B cell (primary cell): Measurements from ENCODE around the gene SCO2. TPM values are rescaled to one million over a fixed set of nuclear protein-coding genes. Genes with fewer than 3 reads are reported as not detected.

Experiments used
- ATAC-seq: fragments of 200-7000 bp; cut with Tn5 transposase; one replicate; pipeline ENCODE4 v1.10.0; 2021; ENCODE audit warnings: low read depth, mild to moderate bottlenecking, moderate number of reproducible peaks, moderate library complexity
- CTCF ChIA-PET: fragments of 350-600 bp; sonication (Branson Sonifier 250); formaldehyde crosslinking; loops from one replicate; lab custom pipeline; 2021; ENCODE audit warnings: antibody characterized with exemption, inconsistent platforms; lab: Charles Lee
- POLR2A ChIA-PET: fragments of 350-600 bp; sonication (Branson Sonifier 250); formaldehyde crosslinking; loops from one replicate; lab custom pipeline; 2021; ENCODE audit warnings: antibody characterized with exemption; lab: Charles Lee
- DNase-seq: peaks from one replicate; pipeline ENCODE4 v3.0.0; 2013
- H2AFZ ChIP-seq: 2 replicates; pipeline ENCODE4 v1.6.1; 2012; ENCODE audit warnings: mild to moderate bottlenecking, low read depth, low read length; ENCODE audit not compliant: insufficient read depth, poor library complexity, severe bottlenecking
- H3K27ac ChIP-seq, 2 donors: 1 replicate in 1 of 2; 2 replicates in 1 of 2; pipeline ENCODE4 v1.5.1; 2012 to 2013; ENCODE audit warnings: low read length in 2 of 2, mild to moderate bottlenecking in 2 of 2, moderate library complexity in 1 of 2
- H3K27me3 ChIP-seq, 4 experiments: fragments of 200-600 bp in 1 of 4; sonication (generic) in 1 of 4; replicated peaks in 1 of 4; 1 replicate in 2 of 4; 2 replicates in 2 of 4; pipeline versions ENCODE4 v1.6.1 to v1.7.0; 2013 to 2016; ENCODE audit warnings: low read length in 3 of 4, mild to moderate bottlenecking in 2 of 4, mixed read lengths in 1 of 4, moderate library complexity in 1 of 4; ENCODE audit not compliant: insufficient read depth in 4 of 4, control insufficient read depth in 3 of 4; ENCODE audit errors: control extremely low read depth in 1 of 4
- H3K36me3 ChIP-seq, 2 experiments: replicated peaks in 1 of 2; 1 replicate in 1 of 2; 2 replicates in 1 of 2; pipeline versions ENCODE4 v1.6.1 to v1.7.1; 2013; ENCODE audit warnings: low read length in 1 of 2; ENCODE audit not compliant: insufficient read depth in 2 of 2, control insufficient read depth in 1 of 2; ENCODE audit errors: control extremely low read depth in 1 of 2, extremely low read depth in 1 of 2
- H3K4me1 ChIP-seq, 2 donors: fragments of 200-600 bp in 1 of 2; sonication (generic) in 1 of 2; 1 replicate in 1 of 2; 2 replicates in 1 of 2; pipeline versions ENCODE4 v1.5.1 to v1.6.1; 2013 to 2017; ENCODE audit warnings: low read length in 2 of 2; ENCODE audit not compliant: control insufficient read depth in 2 of 2, insufficient read depth in 2 of 2
- H3K4me2 ChIP-seq: replicated peaks from 2 replicates; pipeline ENCODE3; 2012; ENCODE audit warnings: mild to moderate bottlenecking, low read depth, low read length; ENCODE audit not compliant: poor library complexity, severe bottlenecking
- H3K4me3 ChIP-seq, 5 experiments: fragments of 200-600 bp in 1 of 5; sonication (generic) in 1 of 5; 1 replicate in 3 of 5; 2 replicates in 2 of 5; pipeline versions ENCODE4 v1.5.1 to v1.7.0; 2011 to 2016; ENCODE audit warnings: low read length in 4 of 5, mild to moderate bottlenecking in 4 of 5, low read depth in 2 of 5, control low read depth in 1 of 5, moderate library complexity in 1 of 5; ENCODE audit not compliant: insufficient read depth in 1 of 5; ENCODE audit errors: control extremely low read depth in 1 of 5, extremely low read depth in 1 of 5
- H3K79me2 ChIP-seq: fragments of 200-600 bp; sonication (generic); one replicate; pipeline ENCODE4 v1.6.0; 2016; ENCODE audit warnings: low read length; ENCODE audit not compliant: control insufficient read depth, insufficient read depth
- H3K9ac ChIP-seq: fragments of 200-600 bp; sonication (generic); 2 replicates; pipeline ENCODE4 v1.6.1; 2017; ENCODE audit warnings: mild to moderate bottlenecking, low read length, moderate library complexity
- H3K9me3 ChIP-seq, 3 donors: one replicate each; pipeline versions ENCODE4 v1.6.1 to v1.7.1; 2013; ENCODE audit warnings: low read length in 2 of 3; ENCODE audit not compliant: control insufficient read depth in 2 of 3, insufficient read depth in 1 of 3; ENCODE audit errors: control extremely low read depth in 1 of 3
- H4K20me1 ChIP-seq: 2 replicates; pipeline ENCODE4 v1.6.0; 2012; ENCODE audit warnings: mild to moderate bottlenecking, low read length; ENCODE audit not compliant: insufficient read depth, control insufficient read depth, poor library complexity, severe bottlenecking
- H3K27ac Mint-ChIP-seq: one replicate; pipeline ENCODE4 v1.8.0; 2021; ENCODE audit warnings: mixed read lengths
- H3K27me3 Mint-ChIP-seq: one replicate; pipeline ENCODE4 v1.8.0; 2021; ENCODE audit warnings: mixed read lengths
- H3K4me1 Mint-ChIP-seq: one replicate; pipeline ENCODE4 v1.8.0; 2021; ENCODE audit warnings: mixed read lengths
- H3K4me3 Mint-ChIP-seq: one replicate; pipeline ENCODE4 v1.8.0; 2021; ENCODE audit warnings: mixed read lengths
- H3K9me3 Mint-ChIP-seq: one replicate; pipeline ENCODE4 v1.8.0; 2022; ENCODE audit warnings: mixed read lengths; ENCODE audit not compliant: insufficient read depth
- CTCF ChIP-seq: fragments of 200-600 bp; IDR thresholded peaks from one replicate; pipeline ENCODE4 v1.8.0; 2022; ENCODE audit warnings: antibody characterized with exemption, mild to moderate bottlenecking
- EZH2 ChIP-seq: IDR thresholded peaks from 2 replicates; pipeline ENCODE4 v1.6.1; 2012; ENCODE audit warnings: borderline replicate concordance, low read depth, mild to moderate bottlenecking, moderate library complexity, low read length; ENCODE audit not compliant: insufficient read depth, poor library complexity, severe bottlenecking
- WGBS: methylation state at CpG from one replicate; pipeline ENCODE4 v1.1.5; 2013; ENCODE audit warnings: missing lambda C conversion rate; ENCODE audit not compliant: insufficient coverage; 5-methylcytosine and 5-hydroxymethylcytosine counted together
- intact Hi-C: fragments of 100-400 bp; cut with micrococcal nuclease; formaldehyde crosslinking; loops from one replicate; pipeline ENCODE4 v1.10.0; 2022
- polyA minus RNA-seq: library from RNA; depleted of rRNA, polyadenylated mRNA; stranded (reverse); fragments of >200 nt; gene quantifications from 2 replicates; pipeline ENCODE4 v1.2.3, GENCODE V29; 2012
- polyA plus RNA-seq: library from polyadenylated mRNA; depleted of rRNA; stranded (reverse); fragments of >200 nt; gene quantifications from 2 replicates; pipeline ENCODE4 v1.2.3, GENCODE V29; 2012
- total RNA-seq, 2 donors: library from RNA; stranded (reverse); fragments of 120-200 nt in 1 of 2; gene quantifications; 1 replicate in 1 of 2; 2 replicates in 1 of 2; pipeline versions ENCODE4 v1.2.3 to v1.2.4, GENCODE V29; 2013 to 2022

Gene SCO2
- 1.1 TPM in 2 replicates for total RNA-seq
- 2.5 TPM for total RNA-seq (2013)
- polyA plus RNA-seq = 14.2 and 15.4 TPM in 2 replicates
- polyA minus RNA-seq = 0.86 and 8.6 TPM in 2 replicates

- peaks cover 0 to 31% of the 10 kb centered on the region in 2 experiments for H3K36me3 ChIP-seq
- H3K27ac ChIP-seq = peak within 1 kb of the TSS; percentile 83 to 90
- H3K4me1 ChIP-seq = peaks cover 16 to 50% of the 10 kb centered on the region in 2 donors
- peaks cover 27% of the 10 kb centered on the region for H4K20me1 ChIP-seq
- Mint-ChIP-seq H3K27ac (peak within 1 kb of the TSS; percentile 91), H3K4me3 (peak within 1 kb of the TSS; percentile 90), H3K9me3 (no peaks in the 10 kb centered on the region), H3K4me1 (peaks cover 34% of the 10 kb centered on the region), H3K27me3 (no peaks in the 10 kb centered on the region)
- no peaks in the 10 kb centered on the region for H3K27me3 ChIP-seq
- WGBS = under 1% methylated on average over 84 of the region's 84 CpGs
- peak within 1 kb of the TSS; percentile 4 to 82 (median 69) for H3K4me3 ChIP-seq
- H3K9me3 ChIP-seq = peaks cover 0 to 8% (median 0%) of the 10 kb centered on the region in 3 donors
- intact Hi-C loops = loop anchor here (1.0 to 5.0 kb wide), 5 partner anchors 17 to 280 kb away; partner anchors contain the start of genes CHKB, NCAPH2 and TUBGCP6
- ChIA-PET CTCF (interaction anchor here (0.6 to 5.5 kb wide), 46 partner anchors 10 to 334 kb away, joined by 3 to 81 read pairs (median 5); partner anchors contain the start of genes ADM2, ARSA, CHKB and HDAC10), POLR2A (interaction anchor here (0.6 to 5.4 kb wide), 20 partner anchors 9 to 335 kb away, joined by 3 to 104 read pairs (median 8); partner anchors contain the start of genes CHKB, DENND6B, HDAC10 and KLHDC7B)
- H2AFZ ChIP-seq = peak within 1 kb of the TSS; percentile 78
- H3K79me2 ChIP-seq = peaks cover 45% of the 10 kb centered on the region
- peak; percentile 54 for ATAC-seq
- TF ChIP-seq CTCF = no peak
- no peak for TF ChIP-seq EZH2
- peak within 1 kb of the TSS; percentile 89 for H3K9ac ChIP-seq
- H3K4me2 ChIP-seq = peak within 1 kb of the TSS; percentile 98
- DNase-seq = peak; percentile 98
Measured at GRCh38 chr22:50525104-50525857, at the start of gene SCO2. SCO2 (minus strand) TSS chr22:50525598; CDS start chr22:50524411, 1,187 bp downstream.

GRCh38 chr22:50574383-50574755, 49.0 kb upstream of the SCO2 start:
- CTCF ChIA-PET = no interaction called here
- Histone ChIP-seq H3K4me2 (no peak overlapping the region), H3K4me1 (peaks cover 0 to 18% of the 10 kb centered on the region in 2 donors), H3K27me3 (no peaks in the 10 kb centered on the region), H3K9ac (no peak overlapping the region), H3K79me2 (no peaks in the 10 kb centered on the region), H4K20me1 (peaks cover 5% of the 10 kb centered on the region), H3K4me3 (no peak overlapping the region), H3K9me3 (no peaks in the 10 kb centered on the region), H3K36me3 (peaks cover 0 to 27% of the 10 kb centered on the region in 2 experiments), H2AFZ (no peak overlapping the region), H3K27ac (no peak overlapping the region)
- intact Hi-C loops = no loop called here
- TF ChIP-seq CTCF = no peak
- TF ChIP-seq EZH2 = no peak
- DNase-seq = no peak
- H3K27me3 Mint-ChIP-seq = no peaks in the 10 kb centered on the region
- H3K4me1 Mint-ChIP-seq = peaks cover 17% of the 10 kb centered on the region
- ATAC-seq = no peak
- POLR2A ChIA-PET = no interaction called here
- WGBS = 96% methylated on average over 10 of the region's 11 CpGs
- H3K4me3 Mint-ChIP-seq = no peak overlapping the region
- H3K27ac Mint-ChIP-seq = no peak overlapping the region
- no peaks in the 10 kb centered on the region for H3K9me3 Mint-ChIP-seq
